Thoracic aorta (tissue), 2 donors: Measurements from ENCODE around the gene NHERF1. TPM values are rescaled to one million over a fixed set of nuclear protein-coding genes. Genes with fewer than 3 reads are reported as not detected.

Experiments
- ATAC-seq: fragments of 150-250 bp; one replicate; pipeline ENCODE4 v1.8.0; 2017; ENCODE audit warnings: low read depth; ENCODE audit not compliant: insufficient number of reproducible peaks, low FRiP score
- DNase-seq: peaks from one replicate; pipeline ENCODE4 v3.0.0-alpha.2; 2020; ENCODE audit warnings: low spot score
- H3K27ac ChIP-seq, 2 donors: fragments of 200-600 bp; sonication (generic); 1 replicate in 1 of 2; 2 replicates in 1 of 2; pipeline ENCODE4 v1.5.1; 2016; ENCODE audit warnings: mild to moderate bottlenecking in 2 of 2, moderate library complexity in 2 of 2
- H3K27me3 ChIP-seq: fragments of 200-600 bp; sonication (generic); replicated peaks from 2 replicates; pipeline ENCODE4 v1.6.0; 2016; ENCODE audit warnings: mild to moderate bottlenecking; ENCODE audit not compliant: insufficient read depth
- H3K36me3 ChIP-seq: fragments of 200-600 bp; sonication (generic); one replicate; pipeline ENCODE4 v1.5.1; 2016
- H3K4me1 ChIP-seq, 2 donors: fragments of 200-600 bp; sonication (generic); 1 replicate in 1 of 2; 2 replicates in 1 of 2; pipeline versions ENCODE4 v1.5.1 to v1.6.0; 2016; ENCODE audit warnings: low read depth in 2 of 2, mild to moderate bottlenecking in 1 of 2; ENCODE audit not compliant: control insufficient read depth in 1 of 2
- H3K4me3 ChIP-seq: fragments of 200-600 bp; sonication (generic); 2 replicates; pipeline ENCODE4 v1.5.1; 2016; ENCODE audit warnings: mild to moderate bottlenecking
- H3K9me3 ChIP-seq: fragments of 200-600 bp; sonication (generic); 2 replicates; pipeline ENCODE4 v1.5.1; 2016
- CTCF ChIP-seq: fragments of 200-600 bp; sonication (generic); IDR thresholded peaks from one replicate; pipeline ENCODE4 v1.5.1; 2019; ENCODE audit warnings: antibody characterized with exemption
- total RNA-seq, 2 donors: library from RNA; depleted of rRNA; stranded (reverse); fragments of >200 nt; gene quantifications; one replicate each; pipeline versions ENCODE4 v1.1.0 to v1.2.3, GENCODE V29; 2016

The NHERF1 gene
- total RNA-seq, 2 donors from 2014 or later: 23.2 to 32.8 TPM

GRCh38 chr17:74711058-74711824 lies 37.2 kb upstream of the NHERF1 start:
- H3K9me3 ChIP-seq: no peaks in the 10 kb centered on the region
- H3K36me3 ChIP-seq: no peaks in the 10 kb centered on the region
- TF ChIP-seq CTCF: no peak
- no peak for ATAC-seq
- H3K27ac ChIP-seq: no peak overlapping the region
- H3K27me3 ChIP-seq: no peaks in the 10 kb centered on the region
- H3K4me3 ChIP-seq: no peak overlapping the region
- DNase-seq: no peak
- H3K4me1 ChIP-seq: no peaks in the 10 kb centered on the region

GRCh38 chr17:74712301-74712700 lies 36.1 kb upstream of the NHERF1 start:
- H3K27ac ChIP-seq: no peak overlapping the region
- H3K36me3 ChIP-seq: no peaks in the 10 kb centered on the region
- no peaks in the 10 kb centered on the region for H3K27me3 ChIP-seq
- peak overlapping the region; percentile 11 for H3K4me3 ChIP-seq
- TF ChIP-seq CTCF: no peak
- no peak for DNase-seq
- H3K4me1 ChIP-seq: no peaks in the 10 kb centered on the region
- no peaks in the 10 kb centered on the region for H3K9me3 ChIP-seq
- no peak for ATAC-seq

GRCh38 chr17:74712756-74713155 lies 35.7 kb upstream of the NHERF1 start, which contains the start of gene CD300LF:
Gene CD300LF (minus strand): TSS chr17:74712923. CDS start chr17:74712866, 57 bp downstream.
- DNase-seq (no peak), ATAC-seq (no peak)
- no peak within 1 kb of the TSS for H3K27ac ChIP-seq
- H3K9me3 ChIP-seq: no peaks in the 10 kb centered on the region
- H3K4me3 ChIP-seq: peak within 1 kb of the TSS; percentile 11
- H3K27me3 ChIP-seq: no peaks in the 10 kb centered on the region
- H3K36me3 ChIP-seq: no peaks in the 10 kb centered on the region
- no peaks in the 10 kb centered on the region for H3K4me1 ChIP-seq
- no peak for TF ChIP-seq CTCF

GRCh38 chr17:74713171-74713755 lies 35.2 kb upstream of the NHERF1 start:
- DNase-seq (no peak), ATAC-seq (no peak)
- no peak for TF ChIP-seq CTCF
- H3K9me3 ChIP-seq: no peaks in the 10 kb centered on the region
- no peaks in the 10 kb centered on the region for H3K36me3 ChIP-seq
- no peak overlapping the region for H3K27ac ChIP-seq
- no peaks in the 10 kb centered on the region for H3K27me3 ChIP-seq
- no peak overlapping the region for H3K4me3 ChIP-seq
- H3K4me1 ChIP-seq: no peaks in the 10 kb centered on the region

- DNase-seq (no peak), ATAC-seq (no peak)
- Histone ChIP-seq H3K27me3 (no peaks in the 10 kb centered on the region), H3K36me3 (no peaks in the 10 kb centered on the region), H3K27ac (no peak overlapping the region), H3K4me1 (no peaks in the 10 kb centered on the region), H3K9me3 (no peaks in the 10 kb centered on the region), H3K4me3 (no peak overlapping the region)
- TF ChIP-seq CTCF: no peak
These were observed 33.3 kb upstream of the NHERF1 start for GRCh38 chr17:74715144-74715543.
